ENCODE data around the gene DDX46.
"Not testable (repeated sequence)": the region's sequence is repeated elsewhere in the genome, so short reads cannot be mapped to it uniquely, and the experiment has no call there.

DDX46 gene

GRCh38 chr5:134845852-134846640, 87.5 kb downstream of the DDX46 start, which contains the start of gene C5orf24:
Gene C5orf24, plus strand, starts transcription at chr5:134845968. Its CDS starts 8,933 bp downstream, at chr5:134854901.
- DNase-seq (ENCODE audit: extremely low read depth, low read depth), result peak; percentile 94
- TF ChIP-seq CTCF (IDR thresholded peaks at IDR 0.05; ENCODE audit: low read depth, low read length), result no peak

GRCh38 chr5:134846641-134846960, 88.0 kb downstream of the DDX46 start:
- DNase-seq (ENCODE audit: extremely low read depth, low read depth), result no peak
- no peak for TF ChIP-seq CTCF (IDR thresholded peaks at IDR 0.05; ENCODE audit: low read depth, low read length)

- DNase-seq (ENCODE audit: extremely low read depth, low read depth), result not testable (repeated sequence)
Measured at GRCh38 chr5:134849434-134849933, 90.9 kb downstream of the DDX46 start.

GRCh38 chr5:134851307-134851923, 92.8 kb downstream of the DDX46 start:
- peak; percentile 66 for TF ChIP-seq CTCF (IDR thresholded peaks at IDR 0.05; ENCODE audit: low read depth, low read length)
- DNase-seq (ENCODE audit: extremely low read depth, low read depth), result no peak

GRCh38 chr5:134856465-134856864, 97.9 kb downstream of the DDX46 start:
- DNase-seq (ENCODE audit: extremely low read depth, low read depth), result not testable (repeated sequence)

DNA sequence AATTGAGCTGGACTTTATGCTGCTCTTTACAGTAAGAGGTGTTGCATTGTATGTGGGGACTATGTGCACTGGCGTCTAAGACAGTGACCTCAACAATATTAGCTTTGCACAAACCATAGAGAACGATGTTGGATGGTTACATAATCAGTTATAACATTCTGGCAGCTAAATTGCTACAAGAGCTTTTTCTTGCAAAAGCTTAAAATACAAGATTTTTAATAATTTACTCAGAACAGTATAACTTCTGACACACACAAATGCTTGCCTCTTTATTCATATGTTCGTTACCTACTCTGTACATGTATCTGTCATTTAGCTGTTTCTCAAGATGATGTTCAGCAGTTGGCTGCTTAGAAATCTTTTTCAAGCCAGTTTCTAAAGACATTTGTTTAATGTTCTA, 98.8 kb downstream of the DDX46 start:
- TF ChIP-seq CTCF (IDR thresholded peaks at IDR 0.05; ENCODE audit: low read depth, low read length), result no peak
- DNase-seq (ENCODE audit: extremely low read depth, low read depth), result no peak

DNA sequence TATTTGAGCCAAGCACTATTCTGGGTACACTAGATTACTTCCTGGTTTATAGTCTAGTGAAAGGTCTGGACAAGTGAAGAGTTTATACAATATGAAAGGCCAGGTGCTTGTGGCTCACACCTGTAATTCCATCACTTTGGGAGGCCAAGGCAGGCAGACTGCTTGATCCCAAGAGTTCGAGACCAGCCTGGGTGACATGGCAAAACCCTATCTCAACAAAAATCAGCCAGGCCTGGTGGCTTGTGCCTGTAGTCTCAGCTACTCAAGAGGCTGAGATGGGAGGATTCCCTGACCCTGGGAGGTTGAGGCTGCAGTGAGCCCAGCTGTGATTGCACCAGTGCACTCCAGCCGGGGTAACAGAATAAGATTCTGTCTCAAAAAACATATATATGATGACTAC, 106.1 kb downstream of the DDX46 start:
- no peak for TF ChIP-seq CTCF (IDR thresholded peaks at IDR 0.05; ENCODE audit: low read depth, low read length)
- no peak for DNase-seq (ENCODE audit: extremely low read depth, low read depth)

GRCh38 chr5:134873494-134873893, 114.9 kb downstream of the DDX46 start:
- no peak for TF ChIP-seq CTCF (IDR thresholded peaks at IDR 0.05; ENCODE audit: low read depth, low read length)
- no peak for DNase-seq (ENCODE audit: extremely low read depth, low read depth)
